ENCODE results near the gene ARL4D.
"Not testable (repeated sequence)": the region's sequence is repeated elsewhere in the genome, so short reads cannot be mapped to it uniquely, and the experiment has no call there.

Gene ARL4D

GRCh38 chr17:43398724-43399595, at the start of gene ARL4D:
Gene ARL4D (plus strand): TSS chr17:43398993. CDS start chr17:43399733, 740 bp downstream.
- DNase-seq, result peak; percentile 84

GRCh38 chr17:43349142-43349541, 49.7 kb upstream of the ARL4D start:
- no peak for DNase-seq

- no peak for DNase-seq
Measured at GRCh38 chr17:43350888-43351361, 47.9 kb upstream of the ARL4D start.

- DNase-seq, result no peak
Measured at GRCh38 chr17:43351691-43352090, 47.1 kb upstream of the ARL4D start.

- DNase-seq, result no peak
Measured at GRCh38 chr17:43352579-43353331, 46.0 kb upstream of the ARL4D start.

- DNase-seq, result no peak
Measured at GRCh38 chr17:43353393-43353792, 45.4 kb upstream of the ARL4D start.

GRCh38 chr17:43354371-43354770, 44.4 kb upstream of the ARL4D start:
- no peak for DNase-seq

- no peak for DNase-seq
Measured at GRCh38 chr17:43356450-43356849, 42.3 kb upstream of the ARL4D start.

GRCh38 chr17:43356999-43357398, 41.8 kb upstream of the ARL4D start:
- DNase-seq, result no peak

- no peak for DNase-seq
Measured at GRCh38 chr17:43359469-43360110, 39.2 kb upstream of the ARL4D start.

GRCh38 chr17:43360376-43360738, 38.4 kb upstream of the ARL4D start:
- peak; percentile 43 for DNase-seq

GRCh38 chr17:43360739-43361505, 37.9 kb upstream of the ARL4D start:
- peak; percentile 83 for DNase-seq

GRCh38 chr17:43363181-43363925, 35.4 kb upstream of the ARL4D start:
- DNase-seq, result no peak

- DNase-seq, result no peak
Measured at GRCh38 chr17:43363926-43364285, 34.9 kb upstream of the ARL4D start.

- DNase-seq, result no peak
Measured at GRCh38 chr17:43365356-43365755, 33.4 kb upstream of the ARL4D start.

- not testable (repeated sequence) for DNase-seq
Measured at GRCh38 chr17:43365921-43366320, 32.9 kb upstream of the ARL4D start.

GRCh38 chr17:43366891-43367736, 31.7 kb upstream of the ARL4D start:
- DNase-seq, result no peak

- no peak for DNase-seq
Measured at GRCh38 chr17:43367737-43368242, 31.0 kb upstream of the ARL4D start.

- peak; percentile 68 for DNase-seq
Measured at GRCh38 chr17:43368740-43369506, 29.9 kb upstream of the ARL4D start.

GRCh38 chr17:43369986-43370385, 28.8 kb upstream of the ARL4D start:
- DNase-seq, result no peak

Measured in stimulated activated CD4-positive, alpha-beta T cell treated with anti-CD3 and anti-CD28 coated beads, Interleukin-4, amount 100 ng/mL, for 1 hour (primary cell).